HepG2 (cell line): ENCODE results near the gene TTC28. TPM values are rescaled to one million over a fixed set of nuclear protein-coding genes. Genes with fewer than 3 reads are reported as not detected.

Source experiments
- ATAC-seq: fragments of 200-7000 bp; cut with Tn5 transposase; 3 replicates; pipeline ENCODE4 v1.9.1; 2020; ENCODE audit warnings: mild to moderate bottlenecking, moderate library complexity
- BruUV-seq: library from RNA; stranded (reverse); fragments of 400-500 nt; replicated peaks from 2 replicates; lab custom pipeline; 2021; lab: Mats Ljungman, UMichigan
- CTCF ChIA-PET: fragments of 300-600 bp; formaldehyde crosslinking; extraction: SDS; loops from one replicate; lab custom pipeline; 2021; ENCODE audit warnings: low total read pairs, inconsistent platforms, low intra/inter-chr PET ratio; lab: Yijun Ruan, JAX
- POLR2A ChIA-PET: fragments of 350-600 bp; sonication (Branson Sonifier 250); formaldehyde crosslinking; loops from one replicate; lab custom pipeline; 2020; ENCODE audit warnings: antibody characterized with exemption, inconsistent platforms; lab: Yijun Ruan, JAX
- DNase-seq: peaks from one replicate; pipeline ENCODE4 v3.0.0-alpha.2; 2015; ENCODE audit warnings: low spot score
- FAIRE-seq: peaks from 3 replicates; lab custom pipeline; 2011; peaks lifted over from hg19 to GRCh38; lab: Jason Lieb, UNC
- H2AFZ ChIP-seq: one replicate; pipeline ENCODE4 v1.6.1; 2011; ENCODE audit warnings: low read length, inconsistent platforms
- H3K27ac ChIP-seq: fragments of 300-600 bp; 3 replicates; pipeline ENCODE4 v1.8.0; 2011; ENCODE audit warnings: mixed run types, mild to moderate bottlenecking, mixed read lengths, low read length, inconsistent platforms; ENCODE audit not compliant: insufficient read depth; ENCODE audit errors: extremely low read length
- H3K27me3 ChIP-seq, 2 experiments: fragments of 200-600 bp in 1 of 2; 2 replicates in 1 of 2; 3 replicates in 1 of 2; pipeline versions ENCODE4 v1.6.0 to v1.8.0; 2011; ENCODE audit warnings: low read length in 2 of 2, mild to moderate bottlenecking in 2 of 2, moderate library complexity in 2 of 2, inconsistent platforms in 1 of 2; ENCODE audit not compliant: insufficient read depth in 2 of 2, control insufficient read depth in 1 of 2
- H3K36me3 ChIP-seq, 2 experiments: fragments of 200-600 bp in 1 of 2; replicated peaks in 1 of 2; 2 replicates in 1 of 2; 3 replicates in 1 of 2; pipeline versions ENCODE4 v1.5.1 to v1.8.0; 2011; ENCODE audit warnings: low read length in 2 of 2, inconsistent platforms in 1 of 2; ENCODE audit not compliant: insufficient read depth in 2 of 2, control insufficient read depth in 1 of 2
- H3K4me1 ChIP-seq: 2 replicates; pipeline ENCODE4 v1.5.1; 2012; ENCODE audit warnings: low read length, inconsistent platforms; ENCODE audit not compliant: insufficient read depth
- H3K4me2 ChIP-seq: 2 replicates; pipeline ENCODE4 v1.6.0; 2011; ENCODE audit warnings: low read depth, low read length, inconsistent platforms
- H3K4me3 ChIP-seq, 3 experiments: fragments of 200-600 bp in 1 of 3; sonication (generic), shearing (Covaris generic) in 1 of 3; replicated peaks in 1 of 3; 2 replicates each; pipeline ENCODE4 v1.5.1; 2011 to 2016; ENCODE audit warnings: low read length in 3 of 3, inconsistent platforms in 2 of 3, low read depth in 2 of 3, mild to moderate bottlenecking in 2 of 3, control low read depth in 1 of 3, mixed read lengths in 1 of 3; ENCODE audit not compliant: insufficient read depth in 1 of 3
- H3K79me2 ChIP-seq: one replicate; pipeline ENCODE4 v1.6.1; 2011; ENCODE audit warnings: low read length, inconsistent platforms; ENCODE audit not compliant: insufficient read depth
- H3K9ac ChIP-seq: 2 replicates; pipeline ENCODE4 v1.6.0; 2011; ENCODE audit warnings: mild to moderate bottlenecking, low read depth, low read length, inconsistent platforms; ENCODE audit not compliant: insufficient read depth
- H3K9me3 ChIP-seq: 2 replicates; pipeline ENCODE4 v1.5.1; 2012; ENCODE audit warnings: mild to moderate bottlenecking, low read length
- H4K20me1 ChIP-seq: 2 replicates; pipeline ENCODE4 v1.6.0; 2011; ENCODE audit warnings: inconsistent platforms, mild to moderate bottlenecking, low read length, moderate library complexity; ENCODE audit not compliant: insufficient read depth
- ARID2 ChIP-seq: sonication (generic); formaldehyde crosslinking; IDR thresholded peaks from 2 replicates; pipeline ENCODE4 v1.8.1; 2022; ENCODE audit warnings: mild to moderate bottlenecking, missing genetic modification reagents, borderline replicate concordance
- LBX2 ChIP-seq: sonication (generic); formaldehyde crosslinking; IDR thresholded peaks from 2 replicates; pipeline ENCODE4 v1.5.0; 2020; ENCODE audit warnings: missing genetic modification reagents, mild to moderate bottlenecking, borderline replicate concordance
- PRDM10 ChIP-seq: sonication (generic); formaldehyde crosslinking; IDR thresholded peaks from 2 replicates; pipeline ENCODE4 v1.4.0; 2020; ENCODE audit warnings: low read depth, missing genetic modification reagents
- WGBS: methylation state at CpG from one replicate; pipeline ENCODE4 v1.1.6; 2017; ENCODE audit warnings: low lambda C conversion rate; 5-methylcytosine and 5-hydroxymethylcytosine counted together
- in situ Hi-C: cut with HindIII; loops from 2 replicates; pipeline ENCODE4 v1.10.0; 2017; ENCODE audit warnings: low pct_unique_long_range_greater_than_20kb; ENCODE audit not compliant: extremely low pct_ligation_motif_present
- intact Hi-C: fragments of 100-400 bp; cut with micrococcal nuclease; formaldehyde crosslinking; loops from one replicate; pipeline ENCODE4 v1.10.0; 2022; ENCODE audit not compliant: unreplicated experiment
- polyA plus RNA-seq, 8 experiments: library from polyadenylated mRNA; depleted of rRNA in 3 of 8; stranded (reverse) in 7 of 8; unstranded in 1 of 8; fragments of >200 nt; fragmentation: Illumina TruSeq in 4 of 8; extraction: Trizol in 4 of 8; gene quantifications; 2 replicates each; pipeline versions ENCODE4 v1.2.1 to v1.2.3, GENCODE V29; 2011 to 2016; ENCODE audit warnings: low read depth in 4 of 8, missing spikeins in 1 of 8, mixed read lengths in 1 of 8; ENCODE audit not compliant: insufficient read depth in 1 of 8
- total RNA-seq, 5 experiments: library from RNA; depleted of rRNA; stranded (reverse); fragments of >200 nt; fragmentation: Illumina TruSeq; extraction: Trizol; gene quantifications; 2 replicates each; pipeline ENCODE4 v1.2.3, GENCODE V29; 2016; ENCODE audit warnings: low read depth in 1 of 5

Gene TTC28
- total and polyA plus RNA-seq, 2 of the 13 experiments (the other 11 are each of a cell fraction or from before 2014, with no cell fraction given), result 4.2 to 13.1 TPM

GRCh38 chr22:28718044-28718443, 38.4 kb upstream of the TTC28 start:
- in situ Hi-C loops, result no loop called here

More at GRCh38 chr22:28718044-28718443, 38.4 kb upstream of the TTC28 start:
- intact Hi-C loops, result no loop called here
- no peak overlapping the region for H3K4me2 ChIP-seq
- no peaks in the 10 kb centered on the region for H3K27me3 ChIP-seq
- no peaks in the 10 kb centered on the region for H3K9me3 ChIP-seq
- peaks cover 4 to 16% of the 10 kb centered on the region in 2 experiments; a peak in 4 of 5 replicates for H3K36me3 ChIP-seq
- TF ChIP-seq LBX2 (CRISPR knock-in tag) (no peak), ARID2 (CRISPR knock-in tag) (no peak), PRDM10 (CRISPR knock-in tag) (no peak)
- no peak for FAIRE-seq
- H3K4me1 ChIP-seq, result peaks cover 1% of the 10 kb centered on the region
- H3K9ac ChIP-seq, result no peak overlapping the region
- ChIA-PET CTCF (no interaction called here), POLR2A (no interaction called here)
- DNase-seq, result no peak
- no peak overlapping the region for H3K27ac ChIP-seq
- H4K20me1 ChIP-seq, result no peaks in the 10 kb centered on the region
- 89% methylated on average over 3 of the region's 3 CpGs for WGBS
- H3K79me2 ChIP-seq, result no peaks in the 10 kb centered on the region
- ATAC-seq, result no peak
- no peak overlapping the region for H3K4me3 ChIP-seq
- no peak overlapping the region for H2AFZ ChIP-seq
- no TSS peak for BruUV-seq
